ENCODE measurements around the gene EVI5.

Gene EVI5

GRCh38 chr1:92511541-92511940 is 273.4 kb downstream of the EVI5 start:
- DNase-seq (ENCODE audit: low read depth): no peak

GRCh38 chr1:92509619-92510018 is 275.3 kb downstream of the EVI5 start:
- no peak for DNase-seq (ENCODE audit: low read depth)

GRCh38 chr1:92505015-92505692 is 279.8 kb downstream of the EVI5 start:
- DNase-seq (ENCODE audit: low read depth): no peak

GRCh38 chr1:92504291-92505014 is 280.5 kb downstream of the EVI5 start:
- DNase-seq (ENCODE audit: low read depth): no peak

- no peak for DNase-seq (ENCODE audit: low read depth)
These were observed 281.0 kb downstream of the EVI5 start for GRCh38 chr1:92503926-92504285.

- DNase-seq (ENCODE audit: low read depth): no peak
These were observed 281.6 kb downstream of the EVI5 start for GRCh38 chr1:92503043-92503925.

- DNase-seq (ENCODE audit: low read depth): no peak
These were observed 282.7 kb downstream of the EVI5 start for GRCh38 chr1:92502247-92502646.

- DNase-seq (ENCODE audit: low read depth): no peak
These were observed 284.4 kb downstream of the EVI5 start for GRCh38 chr1:92500552-92500951.

GRCh38 chr1:92495392-92496063 is 289.4 kb downstream of the EVI5 start:
- DNase-seq (ENCODE audit: low read depth): no peak

- DNase-seq (ENCODE audit: low read depth): no peak
These were observed 290.3 kb downstream of the EVI5 start for GRCh38 chr1:92494485-92495141.

- no peak for DNase-seq (ENCODE audit: low read depth)
These were observed 291.8 kb downstream of the EVI5 start for GRCh38 chr1:92493139-92493538.

- DNase-seq (ENCODE audit: low read depth): no peak
These were observed 296.1 kb downstream of the EVI5 start for GRCh38 chr1:92488832-92489231.

GRCh38 chr1:92488416-92488815 is 296.5 kb downstream of the EVI5 start:
- DNase-seq (ENCODE audit: low read depth): no peak

GRCh38 chr1:92487078-92487605 is 297.8 kb downstream of the EVI5 start:
- DNase-seq (ENCODE audit: low read depth): no peak

- peak; percentile 33 for DNase-seq (ENCODE audit: low read depth)
These were observed 298.4 kb downstream of the EVI5 start, which contains the start of gene GFI1 for GRCh38 chr1:92486251-92487077. GFI1 (minus strand) TSS chr1:92486925; CDS start chr1:92483487, 3,438 bp downstream.

GRCh38 chr1:92485381-92486250 is 299.3 kb downstream of the EVI5 start:
- DNase-seq (ENCODE audit: low read depth): peak; percentile 74

GRCh38 chr1:92484472-92485380 is 300.2 kb downstream of the EVI5 start:
- DNase-seq (ENCODE audit: low read depth): peak; percentile 40
